HepG2 (cell line): Measurements from ENCODE around the gene PISD. TPM values are rescaled to one million over a fixed set of nuclear protein-coding genes. Genes with fewer than 3 reads are reported as not detected.

Experiments
- ATAC-seq: fragments of 200-7000 bp; cut with Tn5 transposase; 3 replicates; pipeline ENCODE4 v1.9.1; 2020; ENCODE audit warnings: mild to moderate bottlenecking, moderate library complexity
- BruUV-seq: library from RNA; stranded (reverse); fragments of 400-500 nt; replicated peaks from 2 replicates; lab custom pipeline; 2021; lab: Mats Ljungman, UMichigan
- CTCF ChIA-PET: fragments of 300-600 bp; formaldehyde crosslinking; extraction: SDS; loops from one replicate; lab custom pipeline; 2021; ENCODE audit warnings: low total read pairs, inconsistent platforms, low intra/inter-chr PET ratio; lab: Yijun Ruan, JAX
- POLR2A ChIA-PET: fragments of 350-600 bp; sonication (Branson Sonifier 250); formaldehyde crosslinking; loops from one replicate; lab custom pipeline; 2020; ENCODE audit warnings: antibody characterized with exemption, inconsistent platforms; lab: Yijun Ruan, JAX
- DNase-seq: peaks from one replicate; pipeline ENCODE4 v3.0.0-alpha.2; 2015; ENCODE audit warnings: low spot score
- FAIRE-seq: peaks from 3 replicates; lab custom pipeline; 2011; peaks lifted over from hg19 to GRCh38; lab: Jason Lieb, UNC
- H2AFZ ChIP-seq: one replicate; pipeline ENCODE4 v1.6.1; 2011; ENCODE audit warnings: low read length, inconsistent platforms
- H3K27ac ChIP-seq: fragments of 300-600 bp; 3 replicates; pipeline ENCODE4 v1.8.0; 2011; ENCODE audit warnings: mixed run types, mild to moderate bottlenecking, mixed read lengths, low read length, inconsistent platforms; ENCODE audit not compliant: insufficient read depth; ENCODE audit errors: extremely low read length
- H3K27me3 ChIP-seq, 2 experiments: fragments of 200-600 bp in 1 of 2; 2 replicates in 1 of 2; 3 replicates in 1 of 2; pipeline versions ENCODE4 v1.6.0 to v1.8.0; 2011; ENCODE audit warnings: low read length in 2 of 2, mild to moderate bottlenecking in 2 of 2, moderate library complexity in 2 of 2, inconsistent platforms in 1 of 2; ENCODE audit not compliant: insufficient read depth in 2 of 2, control insufficient read depth in 1 of 2
- H3K36me3 ChIP-seq, 2 experiments: fragments of 200-600 bp in 1 of 2; replicated peaks in 1 of 2; 2 replicates in 1 of 2; 3 replicates in 1 of 2; pipeline versions ENCODE4 v1.5.1 to v1.8.0; 2011; ENCODE audit warnings: low read length in 2 of 2, inconsistent platforms in 1 of 2; ENCODE audit not compliant: insufficient read depth in 2 of 2, control insufficient read depth in 1 of 2
- H3K4me1 ChIP-seq: 2 replicates; pipeline ENCODE4 v1.5.1; 2012; ENCODE audit warnings: low read length, inconsistent platforms; ENCODE audit not compliant: insufficient read depth
- H3K4me2 ChIP-seq: 2 replicates; pipeline ENCODE4 v1.6.0; 2011; ENCODE audit warnings: low read depth, low read length, inconsistent platforms
- H3K4me3 ChIP-seq, 3 experiments: fragments of 200-600 bp in 1 of 3; sonication (generic), shearing (Covaris generic) in 1 of 3; replicated peaks in 1 of 3; 2 replicates each; pipeline ENCODE4 v1.5.1; 2011 to 2016; ENCODE audit warnings: low read length in 3 of 3, inconsistent platforms in 2 of 3, low read depth in 2 of 3, mild to moderate bottlenecking in 2 of 3, control low read depth in 1 of 3, mixed read lengths in 1 of 3; ENCODE audit not compliant: insufficient read depth in 1 of 3
- H3K79me2 ChIP-seq: one replicate; pipeline ENCODE4 v1.6.1; 2011; ENCODE audit warnings: low read length, inconsistent platforms; ENCODE audit not compliant: insufficient read depth
- H3K9ac ChIP-seq: 2 replicates; pipeline ENCODE4 v1.6.0; 2011; ENCODE audit warnings: mild to moderate bottlenecking, low read depth, low read length, inconsistent platforms; ENCODE audit not compliant: insufficient read depth
- H3K9me3 ChIP-seq: 2 replicates; pipeline ENCODE4 v1.5.1; 2012; ENCODE audit warnings: mild to moderate bottlenecking, low read length
- H4K20me1 ChIP-seq: 2 replicates; pipeline ENCODE4 v1.6.0; 2011; ENCODE audit warnings: inconsistent platforms, mild to moderate bottlenecking, low read length, moderate library complexity; ENCODE audit not compliant: insufficient read depth
- ASH2L ChIP-seq: fragments of 300-600, 200-600 bp; sonication (generic); IDR thresholded peaks from 2 replicates; pipeline ENCODE4 v1.7.0; 2017; ENCODE audit warnings: low read depth, mild to moderate bottlenecking, moderate library complexity, mixed read lengths, low read length; ENCODE audit not compliant: insufficient read length
- BRD4 ChIP-seq: sonication (generic); formaldehyde crosslinking; IDR thresholded peaks from 2 replicates; pipeline ENCODE4 v1.4.0; 2020; ENCODE audit warnings: missing genetic modification reagents
- EHMT2 ChIP-seq: fragments of 200-600 bp; sonication (generic); IDR thresholded peaks from 2 replicates; pipeline ENCODE4 v1.7.0; 2017; ENCODE audit warnings: antibody characterized with exemption, low read depth, low read length, borderline replicate concordance
- KAT8 ChIP-seq: IDR thresholded peaks from 2 replicates; pipeline ENCODE4 v1.6.1; 2016; ENCODE audit warnings: missing genetic modification reagents, missing compliant biosample characterization
- NR1H2 ChIP-seq: sonication (generic); formaldehyde crosslinking; IDR thresholded peaks from 2 replicates; pipeline ENCODE4 v1.8.1; 2022; ENCODE audit warnings: low read depth, missing genetic modification reagents, borderline replicate concordance
- PAWR ChIP-seq: sonication (generic); formaldehyde crosslinking; IDR thresholded peaks from 2 replicates; pipeline ENCODE4 v1.4.0; 2020; ENCODE audit warnings: missing genetic modification reagents, mild to moderate bottlenecking, borderline replicate concordance
- PHF5A ChIP-seq: IDR thresholded peaks from one replicate; pipeline ENCODE4 v1.6.1; 2018; ENCODE audit warnings: low read depth, missing genetic modification reagents; ENCODE audit not compliant: unreplicated experiment
- SAFB2 ChIP-seq: sonication (generic); formaldehyde crosslinking; IDR thresholded peaks from 2 replicates; pipeline ENCODE4 v1.5.1; 2020; ENCODE audit warnings: missing genetic modification reagents, low read depth, mild to moderate bottlenecking, borderline replicate concordance
- TP53 ChIP-seq: sonication (generic); formaldehyde crosslinking; conservative IDR thresholded peaks from 2 replicates; pipeline ENCODE4 v1.4.0; 2020; ENCODE audit warnings: missing genetic modification reagents
- ZNF10 ChIP-seq: sonication (generic); formaldehyde crosslinking; IDR thresholded peaks from 2 replicates; pipeline ENCODE4 v1.4.0; 2020; ENCODE audit warnings: mild to moderate bottlenecking, low read depth, missing genetic modification reagents, borderline replicate concordance
- ZNF30 ChIP-seq: sonication (generic); formaldehyde crosslinking; IDR thresholded peaks from 2 replicates; pipeline ENCODE4 v1.5.0; 2020; ENCODE audit warnings: mild to moderate bottlenecking, missing genetic modification reagents
- WGBS: methylation state at CpG from one replicate; pipeline ENCODE4 v1.1.6; 2017; ENCODE audit warnings: low lambda C conversion rate; 5-methylcytosine and 5-hydroxymethylcytosine counted together
- in situ Hi-C: cut with HindIII; loops from 2 replicates; pipeline ENCODE4 v1.10.0; 2017; ENCODE audit warnings: low pct_unique_long_range_greater_than_20kb; ENCODE audit not compliant: extremely low pct_ligation_motif_present
- intact Hi-C: fragments of 100-400 bp; cut with micrococcal nuclease; formaldehyde crosslinking; loops from one replicate; pipeline ENCODE4 v1.10.0; 2022; ENCODE audit not compliant: unreplicated experiment
- polyA plus RNA-seq, 8 experiments: library from polyadenylated mRNA; depleted of rRNA in 3 of 8; stranded (reverse) in 7 of 8; unstranded in 1 of 8; fragments of >200 nt; fragmentation: Illumina TruSeq in 4 of 8; extraction: Trizol in 4 of 8; gene quantifications; 2 replicates each; pipeline versions ENCODE4 v1.2.1 to v1.2.3, GENCODE V29; 2011 to 2016; ENCODE audit warnings: low read depth in 4 of 8, missing spikeins in 1 of 8, mixed read lengths in 1 of 8; ENCODE audit not compliant: insufficient read depth in 1 of 8
- total RNA-seq, 5 experiments: library from RNA; depleted of rRNA; stranded (reverse); fragments of >200 nt; fragmentation: Illumina TruSeq; extraction: Trizol; gene quantifications; 2 replicates each; pipeline ENCODE4 v1.2.3, GENCODE V29; 2016; ENCODE audit warnings: low read depth in 1 of 5
- TF ChIP-seq, protein P1 (sequence below): sonication (generic); formaldehyde crosslinking; IDR thresholded peaks from 2 replicates; pipeline ENCODE4 v1.5.1; 2020; ENCODE audit warnings: mild to moderate bottlenecking, missing genetic modification reagents, moderate library complexity
- TF ChIP-seq, protein P2 (sequence below): IDR thresholded peaks from 2 replicates; pipeline ENCODE4 v1.6.1; 2012; ENCODE audit warnings: low read depth, low read length, improper control_type of control experiment
- TF ChIP-seq, protein P3 (sequence below): sonication (generic); formaldehyde crosslinking; IDR thresholded peaks from 2 replicates; pipeline ENCODE4 v1.5.0; 2020; ENCODE audit warnings: mild to moderate bottlenecking, missing genetic modification reagents
- TF ChIP-seq, protein P4 (sequence below): sonication (generic); formaldehyde crosslinking; IDR thresholded peaks from 2 replicates; pipeline ENCODE4 v1.4.0; 2020; ENCODE audit warnings: low read depth, mild to moderate bottlenecking, missing genetic modification reagents

PISD gene
- total and polyA plus RNA-seq, 2 of the 13 experiments (the other 11 are each of a cell fraction or from before 2014, with no cell fraction given): 30.1 to 47.7 TPM

DNA sequence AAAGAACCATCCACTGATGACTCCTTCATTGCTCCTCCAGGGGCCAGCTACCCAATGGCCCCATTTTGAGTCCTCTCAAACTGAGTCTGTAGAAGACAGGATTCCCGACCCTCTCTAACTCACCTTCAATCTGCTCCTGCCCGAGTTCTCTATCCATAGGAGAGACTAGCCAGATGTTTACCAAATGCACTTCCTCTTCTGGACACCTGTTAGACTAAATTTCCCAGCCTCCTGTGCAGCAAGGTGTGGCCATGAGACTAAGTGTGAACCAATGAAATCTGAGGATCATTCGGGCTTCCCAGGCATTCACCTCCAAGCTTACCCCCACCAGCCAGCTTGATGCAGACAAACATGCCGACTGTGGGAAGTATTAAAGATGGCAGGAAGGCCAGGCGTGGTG, 7.6 kb downstream of the PISD start (continued):
- TF ChIP-seq, protein P1, sequence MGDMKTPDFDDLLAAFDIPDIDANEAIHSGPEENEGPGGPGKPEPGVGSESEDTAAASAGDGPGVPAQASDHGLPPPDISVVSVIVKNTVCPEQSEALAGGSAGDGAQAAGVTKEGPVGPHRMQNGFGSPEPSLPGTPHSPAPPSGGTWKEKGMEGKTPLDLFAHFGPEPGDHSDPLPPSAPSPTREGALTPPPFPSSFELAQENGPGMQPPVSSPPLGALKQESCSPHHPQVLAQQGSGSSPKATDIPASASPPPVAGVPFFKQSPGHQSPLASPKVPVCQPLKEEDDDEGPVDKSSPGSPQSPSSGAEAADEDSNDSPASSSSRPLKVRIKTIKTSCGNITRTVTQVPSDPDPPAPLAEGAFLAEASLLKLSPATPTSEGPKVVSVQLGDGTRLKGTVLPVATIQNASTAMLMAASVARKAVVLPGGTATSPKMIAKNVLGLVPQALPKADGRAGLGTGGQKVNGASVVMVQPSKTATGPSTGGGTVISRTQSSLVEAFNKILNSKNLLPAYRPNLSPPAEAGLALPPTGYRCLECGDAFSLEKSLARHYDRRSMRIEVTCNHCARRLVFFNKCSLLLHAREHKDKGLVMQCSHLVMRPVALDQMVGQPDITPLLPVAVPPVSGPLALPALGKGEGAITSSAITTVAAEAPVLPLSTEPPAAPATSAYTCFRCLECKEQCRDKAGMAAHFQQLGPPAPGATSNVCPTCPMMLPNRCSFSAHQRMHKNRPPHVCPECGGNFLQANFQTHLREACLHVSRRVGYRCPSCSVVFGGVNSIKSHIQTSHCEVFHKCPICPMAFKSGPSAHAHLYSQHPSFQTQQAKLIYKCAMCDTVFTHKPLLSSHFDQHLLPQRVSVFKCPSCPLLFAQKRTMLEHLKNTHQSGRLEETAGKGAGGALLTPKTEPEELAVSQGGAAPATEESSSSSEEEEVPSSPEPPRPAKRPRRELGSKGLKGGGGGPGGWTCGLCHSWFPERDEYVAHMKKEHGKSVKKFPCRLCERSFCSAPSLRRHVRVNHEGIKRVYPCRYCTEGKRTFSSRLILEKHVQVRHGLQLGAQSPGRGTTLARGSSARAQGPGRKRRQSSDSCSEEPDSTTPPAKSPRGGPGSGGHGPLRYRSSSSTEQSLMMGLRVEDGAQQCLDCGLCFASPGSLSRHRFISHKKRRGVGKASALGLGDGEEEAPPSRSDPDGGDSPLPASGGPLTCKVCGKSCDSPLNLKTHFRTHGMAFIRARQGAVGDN (CRISPR knock-in tag): no peak
- TF ChIP-seq PHF5A (no peak), ASH2L (no peak), KAT8 (no peak)
- TF ChIP-seq, all 625 proteins: peak for 0

DNA sequence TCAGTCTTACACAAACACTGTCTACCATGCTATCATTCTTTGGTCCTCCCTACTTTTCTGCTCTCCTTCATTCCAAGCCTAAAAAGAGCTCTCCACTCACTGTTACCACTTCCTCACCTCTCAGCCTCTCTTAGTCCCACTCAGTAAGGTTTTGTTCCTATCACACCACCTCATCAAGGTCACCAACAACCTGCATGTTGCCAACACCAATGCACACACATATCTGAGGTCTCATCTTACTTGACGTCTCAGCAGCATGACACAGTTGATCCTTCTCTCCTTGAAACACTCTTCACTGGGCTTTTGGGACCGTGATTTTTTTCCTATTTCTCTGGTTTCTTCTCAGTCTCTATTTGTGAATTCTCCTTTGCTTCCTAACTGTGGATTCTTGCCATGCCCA, 8.1 kb downstream of the PISD start:
- in situ Hi-C loops (loop anchor here (25.0 kb wide), 1 partner anchor 433 kb away; no protein-coding TSS in a partner anchor), intact Hi-C loops (no loop called here)
- no peak overlapping the region for H3K4me3 ChIP-seq
- POLR2A ChIA-PET: interaction anchor here (2.0 kb wide), 1 partner anchor 8 kb away, joined by 5 read pairs; the partner anchor contains the start of gene PISD
- no peaks in the 10 kb centered on the region for H3K27me3 ChIP-seq
- FAIRE-seq (no peak), ATAC-seq (no peak), DNase-seq (no peak)
- peaks cover 26% of the 10 kb centered on the region for H4K20me1 ChIP-seq
- H2AFZ ChIP-seq: no peak overlapping the region
- H3K9ac ChIP-seq: no peak overlapping the region
- no peaks in the 10 kb centered on the region for H3K9me3 ChIP-seq
- peaks cover 33% of the 10 kb centered on the region for H3K4me1 ChIP-seq
- BruUV-seq: no TSS peak
- peaks cover 78% of the 10 kb centered on the region for H3K79me2 ChIP-seq
- peaks cover 3 to 11% of the 10 kb centered on the region in 2 experiments; a peak in 4 of 5 replicates for H3K36me3 ChIP-seq
- H3K27ac ChIP-seq: no peak overlapping the region
- CTCF ChIA-PET: no interaction called here
- no peak overlapping the region for H3K4me2 ChIP-seq
- 97% methylated on average over 2 of the region's 2 CpGs for WGBS
- no peak for TF ChIP-seq TP53
- no peak for TF ChIP-seq EHMT2
- no peak for TF ChIP-seq PAWR
- no peak for TF ChIP-seq ZNF30 (CRISPR knock-in tag)
- TF ChIP-seq NR1H2 (CRISPR knock-in tag): no peak
- TF ChIP-seq, protein P2, sequence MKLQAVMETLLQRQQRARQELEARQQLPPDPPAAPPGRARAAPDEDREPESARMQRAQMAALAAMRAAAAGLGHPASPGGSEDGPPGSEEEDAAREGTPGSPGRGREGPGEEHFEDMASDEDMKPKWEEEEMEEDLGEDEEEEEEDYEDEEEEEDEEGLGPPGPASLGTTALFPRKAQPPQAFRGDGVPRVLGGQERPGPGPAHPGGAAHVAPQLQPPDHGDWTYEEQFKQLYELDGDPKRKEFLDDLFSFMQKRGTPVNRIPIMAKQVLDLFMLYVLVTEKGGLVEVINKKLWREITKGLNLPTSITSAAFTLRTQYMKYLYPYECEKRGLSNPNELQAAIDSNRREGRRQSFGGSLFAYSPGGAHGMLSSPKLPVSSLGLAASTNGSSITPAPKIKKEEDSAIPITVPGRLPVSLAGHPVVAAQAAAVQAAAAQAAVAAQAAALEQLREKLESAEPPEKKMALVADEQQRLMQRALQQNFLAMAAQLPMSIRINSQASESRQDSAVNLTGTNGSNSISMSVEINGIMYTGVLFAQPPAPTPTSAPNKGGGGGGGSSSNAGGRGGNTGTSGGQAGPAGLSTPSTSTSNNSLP: no peak
- no peak for TF ChIP-seq BRD4 (CRISPR knock-in tag)
- TF ChIP-seq ZNF10 (CRISPR knock-in tag): no peak
- TF ChIP-seq, protein P3, sequence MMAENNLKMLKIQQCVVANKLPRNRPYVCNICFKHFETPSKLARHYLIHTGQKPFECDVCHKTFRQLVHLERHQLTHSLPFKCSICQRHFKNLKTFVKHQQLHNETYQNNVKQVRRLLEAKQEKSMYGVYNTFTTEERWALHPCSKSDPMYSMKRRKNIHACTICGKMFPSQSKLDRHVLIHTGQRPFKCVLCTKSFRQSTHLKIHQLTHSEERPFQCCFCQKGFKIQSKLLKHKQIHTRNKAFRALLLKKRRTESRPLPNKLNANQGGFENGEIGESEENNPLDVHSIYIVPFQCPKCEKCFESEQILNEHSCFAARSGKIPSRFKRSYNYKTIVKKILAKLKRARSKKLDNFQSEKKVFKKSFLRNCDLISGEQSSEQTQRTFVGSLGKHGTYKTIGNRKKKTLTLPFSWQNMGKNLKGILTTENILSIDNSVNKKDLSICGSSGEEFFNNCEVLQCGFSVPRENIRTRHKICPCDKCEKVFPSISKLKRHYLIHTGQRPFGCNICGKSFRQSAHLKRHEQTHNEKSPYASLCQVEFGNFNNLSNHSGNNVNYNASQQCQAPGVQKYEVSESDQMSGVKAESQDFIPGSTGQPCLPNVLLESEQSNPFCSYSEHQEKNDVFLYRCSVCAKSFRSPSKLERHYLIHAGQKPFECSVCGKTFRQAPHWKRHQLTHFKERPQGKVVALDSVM (CRISPR knock-in tag): no peak
- TF ChIP-seq, protein P4, sequence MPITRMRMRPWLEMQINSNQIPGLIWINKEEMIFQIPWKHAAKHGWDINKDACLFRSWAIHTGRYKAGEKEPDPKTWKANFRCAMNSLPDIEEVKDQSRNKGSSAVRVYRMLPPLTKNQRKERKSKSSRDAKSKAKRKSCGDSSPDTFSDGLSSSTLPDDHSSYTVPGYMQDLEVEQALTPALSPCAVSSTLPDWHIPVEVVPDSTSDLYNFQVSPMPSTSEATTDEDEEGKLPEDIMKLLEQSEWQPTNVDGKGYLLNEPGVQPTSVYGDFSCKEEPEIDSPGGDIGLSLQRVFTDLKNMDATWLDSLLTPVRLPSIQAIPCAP: no peak
- TF ChIP-seq SAFB2: no peak
